Fibroblast of lung (primary cell): Measurements from ENCODE around the gene MLXIPL. TPM values are rescaled to one million over a fixed set of nuclear protein-coding genes. Genes with fewer than 3 reads are reported as not detected.

Source experiments
- DNase-seq, 2 donors: peaks; one replicate each; pipeline versions ENCODE4 v3.0.0 to v3.0.0-alpha.2; 2010; ENCODE audit warnings: low read depth in 2 of 2
- H2AFZ ChIP-seq: 2 replicates; pipeline ENCODE4 v1.5.1; 2012; ENCODE audit warnings: low read length, control low read depth, inconsistent platforms
- H3K27ac ChIP-seq: 2 replicates; pipeline ENCODE4 v1.5.1; 2011; ENCODE audit warnings: low read length, control low read depth; ENCODE audit not compliant: insufficient read depth
- H3K27me3 ChIP-seq: 2 replicates; pipeline ENCODE4 v1.5.1; 2011; ENCODE audit warnings: mild to moderate bottlenecking, low read length; ENCODE audit not compliant: control insufficient read depth, insufficient read depth
- H3K36me3 ChIP-seq: 2 replicates; pipeline ENCODE4 v1.5.1; 2011; ENCODE audit warnings: low read length; ENCODE audit not compliant: control insufficient read depth, insufficient read depth
- H3K4me1 ChIP-seq: 2 replicates; pipeline ENCODE4 v1.5.1; 2011; ENCODE audit warnings: low read length; ENCODE audit not compliant: control insufficient read depth, insufficient read depth; ENCODE audit errors: extremely low read depth
- H3K4me2 ChIP-seq: 2 replicates; pipeline ENCODE4 v1.5.1; 2011; ENCODE audit warnings: low read length, control low read depth; ENCODE audit not compliant: insufficient read depth; ENCODE audit errors: extremely low read depth
- H3K4me3 ChIP-seq, 4 experiments: fragments of 200-600 bp in 1 of 4; sonication (generic) in 1 of 4; replicated peaks in 1 of 4; 2 replicates each; pipeline ENCODE4 v1.5.1; 2011 to 2016; ENCODE audit warnings: low read length in 4 of 4, low read depth in 3 of 4, mild to moderate bottlenecking in 3 of 4, control low read depth in 2 of 4, inconsistent platforms in 1 of 4, mixed read lengths in 1 of 4; ENCODE audit not compliant: insufficient read depth in 1 of 4; ENCODE audit errors: control extremely low read depth in 1 of 4
- H3K79me2 ChIP-seq: 2 replicates; pipeline ENCODE4 v1.5.1; 2012; ENCODE audit warnings: mild to moderate bottlenecking, low read length, inconsistent platforms; ENCODE audit not compliant: control insufficient read depth, insufficient read depth
- H3K9ac ChIP-seq: 2 replicates; pipeline ENCODE4 v1.5.1; 2011; ENCODE audit warnings: mild to moderate bottlenecking, low read length, control low read depth; ENCODE audit not compliant: insufficient read depth
- H3K9me3 ChIP-seq: 2 replicates; pipeline ENCODE4 v1.5.1; 2012; ENCODE audit warnings: low read depth, low read length; ENCODE audit not compliant: control insufficient read depth, insufficient read depth
- H4K20me1 ChIP-seq: 2 replicates; pipeline ENCODE4 v1.5.1; 2011; ENCODE audit warnings: low read length; ENCODE audit not compliant: control insufficient read depth, insufficient read depth; ENCODE audit errors: extremely low read depth
- EZH2 ChIP-seq: IDR thresholded peaks from 2 replicates; pipeline ENCODE4 v1.5.1; 2012; ENCODE audit warnings: low read length, control low read depth, mild to moderate bottlenecking; ENCODE audit errors: missing control alignments
- polyA plus RNA-seq, 2 donors: library from polyadenylated mRNA; depleted of rRNA in 1 of 2; stranded (reverse) in 1 of 2; unstranded in 1 of 2; fragments of >200 nt; gene quantifications; 2 replicates each; pipeline ENCODE4 v1.2.1, GENCODE V29; 2011 to 2012; ENCODE audit warnings: missing spikeins in 1 of 2
- total RNA-seq: library from RNA; depleted of rRNA; stranded (reverse); fragments of >200 nt; gene quantifications from 2 replicates; pipeline ENCODE4 v1.2.1, GENCODE V29; 2014
- TF ChIP-seq, protein P1 (sequence below), 2 donors: IDR thresholded peaks in 1 of 2; conservative IDR thresholded peaks in 1 of 2; 1 replicate in 1 of 2; 2 replicates in 1 of 2; pipeline ENCODE4 v1.5.1; 2011 to 2012; ENCODE audit warnings: low read length in 2 of 2, control low read depth in 1 of 2, inconsistent platforms in 1 of 2, low read depth in 1 of 2, mild to moderate bottlenecking in 1 of 2

Gene MLXIPL
- total and polyA plus RNA-seq, 2 donors (not counting 1 experiment from before 2014, with no cell fraction given) = not detected

DNA sequence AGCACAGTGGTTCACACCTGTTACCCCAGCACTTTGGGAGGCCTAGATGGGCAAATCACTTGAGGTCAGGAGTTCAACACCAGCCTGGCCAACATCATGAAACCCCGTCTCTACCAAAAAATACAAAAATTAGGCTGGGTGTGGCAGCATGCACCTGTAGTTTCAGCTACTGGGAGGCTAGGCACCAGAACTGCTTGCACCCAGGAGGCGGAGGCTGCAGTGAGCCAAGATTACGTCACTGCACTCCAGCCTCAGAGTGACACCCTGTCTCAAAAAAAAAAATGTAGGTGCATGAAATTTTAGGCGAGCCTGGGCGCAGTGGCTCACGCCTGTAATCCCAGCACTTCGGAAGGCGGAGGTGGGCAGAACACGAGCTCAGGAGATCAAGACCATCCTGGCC is 76.5 kb downstream of the MLXIPL start:
- Histone ChIP-seq H3K27ac (no peak overlapping the region), H3K4me3 (no peak overlapping the region), H3K4me1 (no peaks in the 10 kb centered on the region), H3K9me3 (no peaks in the 10 kb centered on the region), H3K27me3 (no peaks in the 10 kb centered on the region), H3K4me2 (no peak overlapping the region), H3K36me3 (peaks cover 5% of the 10 kb centered on the region), H2AFZ (no peak overlapping the region), H3K79me2 (peaks cover 42% of the 10 kb centered on the region), H4K20me1 (no peaks in the 10 kb centered on the region), H3K9ac (no peak overlapping the region)
- no peak for DNase-seq
- no peak for TF ChIP-seq EZH2
- TF ChIP-seq, protein P1, sequence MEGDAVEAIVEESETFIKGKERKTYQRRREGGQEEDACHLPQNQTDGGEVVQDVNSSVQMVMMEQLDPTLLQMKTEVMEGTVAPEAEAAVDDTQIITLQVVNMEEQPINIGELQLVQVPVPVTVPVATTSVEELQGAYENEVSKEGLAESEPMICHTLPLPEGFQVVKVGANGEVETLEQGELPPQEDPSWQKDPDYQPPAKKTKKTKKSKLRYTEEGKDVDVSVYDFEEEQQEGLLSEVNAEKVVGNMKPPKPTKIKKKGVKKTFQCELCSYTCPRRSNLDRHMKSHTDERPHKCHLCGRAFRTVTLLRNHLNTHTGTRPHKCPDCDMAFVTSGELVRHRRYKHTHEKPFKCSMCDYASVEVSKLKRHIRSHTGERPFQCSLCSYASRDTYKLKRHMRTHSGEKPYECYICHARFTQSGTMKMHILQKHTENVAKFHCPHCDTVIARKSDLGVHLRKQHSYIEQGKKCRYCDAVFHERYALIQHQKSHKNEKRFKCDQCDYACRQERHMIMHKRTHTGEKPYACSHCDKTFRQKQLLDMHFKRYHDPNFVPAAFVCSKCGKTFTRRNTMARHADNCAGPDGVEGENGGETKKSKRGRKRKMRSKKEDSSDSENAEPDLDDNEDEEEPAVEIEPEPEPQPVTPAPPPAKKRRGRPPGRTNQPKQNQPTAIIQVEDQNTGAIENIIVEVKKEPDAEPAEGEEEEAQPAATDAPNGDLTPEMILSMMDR (conservative IDR thresholded peaks at IDR 0.05 in 1 of 2, IDR thresholded peaks at IDR 0.05 in 1 of 2; ENCODE audit: low read depth in 1 of 2, low read length in 2 of 2) = no peak

DNA sequence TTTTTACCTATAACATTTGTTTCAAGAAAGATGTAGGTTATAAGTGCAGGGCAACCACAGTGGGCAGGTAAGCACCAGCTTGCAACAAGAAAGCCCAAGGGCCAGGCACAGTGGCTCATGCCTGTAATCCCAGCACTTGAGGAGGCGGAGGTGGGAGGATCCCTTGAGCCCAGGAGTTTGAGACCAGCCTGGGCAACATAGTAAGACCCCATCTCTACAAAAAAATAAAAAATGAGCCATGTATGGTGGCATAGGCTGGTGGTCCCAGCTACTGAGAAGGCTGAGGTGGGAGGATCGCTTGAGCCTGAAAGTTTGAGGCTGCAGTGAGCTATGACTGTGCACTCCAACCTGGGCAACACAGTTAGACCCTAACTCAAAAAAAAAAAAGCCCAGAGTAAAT is 79.6 kb downstream of the MLXIPL start:
- peaks cover 14% of the 10 kb centered on the region for H3K36me3 ChIP-seq
- no peaks in the 10 kb centered on the region for H3K27me3 ChIP-seq
- DNase-seq = no peak
- H3K4me3 ChIP-seq = no peak overlapping the region
- TF ChIP-seq EZH2 = no peak
- TF ChIP-seq, protein P1 (conservative IDR thresholded peaks at IDR 0.05 in 1 of 2, IDR thresholded peaks at IDR 0.05 in 1 of 2; ENCODE audit: low read depth in 1 of 2, low read length in 2 of 2) = no peak
- no peaks in the 10 kb centered on the region for H4K20me1 ChIP-seq
- no peak overlapping the region for H3K9ac ChIP-seq
- H3K27ac ChIP-seq = no peak overlapping the region
- no peaks in the 10 kb centered on the region for H3K4me1 ChIP-seq
- H3K4me2 ChIP-seq = no peak overlapping the region
- H3K79me2 ChIP-seq = peaks cover 41% of the 10 kb centered on the region
- H3K9me3 ChIP-seq = no peaks in the 10 kb centered on the region
- no peak overlapping the region for H2AFZ ChIP-seq

Other genes starting within 250 kb of the MLXIPL start
- 0.50 and 1.0 TPM in 2 replicates for gene FZD9, start 190.7 kb downstream of the MLXIPL start, total RNA-seq
- 0.10 and 0.21 TPM in 2 replicates for gene FZD9, start 190.7 kb downstream of the MLXIPL start, polyA plus RNA-seq
- gene BAZ1B, start 102.2 kb downstream of the MLXIPL start, total RNA-seq = 60.1 and 68.9 TPM in 2 replicates
- 30.5 and 41.5 TPM in 2 replicates for gene BAZ1B, start 102.2 kb downstream of the MLXIPL start, polyA plus RNA-seq
- 20.0 and 26.9 TPM in 2 replicates for gene BCL7B, start 66.8 kb downstream of the MLXIPL start, total RNA-seq
- 53.9 and 63.2 TPM in 2 replicates for gene BCL7B, start 66.8 kb downstream of the MLXIPL start, polyA plus RNA-seq
- 58.6 and 83.2 TPM in 2 replicates for gene TBL2, start 45.9 kb downstream of the MLXIPL start, total RNA-seq
- gene TBL2, start 45.9 kb downstream of the MLXIPL start, polyA plus RNA-seq = 40.1 and 45.4 TPM in 2 replicates
- gene VPS37D, start 43.3 kb upstream of the MLXIPL start, total RNA-seq = 6.2 and 6.8 TPM in 2 replicates
- gene VPS37D, start 43.3 kb upstream of the MLXIPL start, polyA plus RNA-seq = 0.63 and 0.87 TPM in 2 replicates
- gene DNAJC30, start 58.9 kb upstream of the MLXIPL start, total RNA-seq = 1.8 and 3.8 TPM in 2 replicates
- 7.3 and 7.7 TPM in 2 replicates for gene DNAJC30, start 58.9 kb upstream of the MLXIPL start, polyA plus RNA-seq
- 30.8 and 31.9 TPM in 2 replicates for gene BUD23, start 59.1 kb upstream of the MLXIPL start, total RNA-seq
- 60.1 and 78.4 TPM in 2 replicates for gene BUD23, start 59.1 kb upstream of the MLXIPL start, polyA plus RNA-seq
- gene STX1A, start 95.1 kb upstream of the MLXIPL start, total RNA-seq = 4.6 and 8.1 TPM in 2 replicates
- gene STX1A, start 95.1 kb upstream of the MLXIPL start, polyA plus RNA-seq = 7.8 and 17.2 TPM in 2 replicates
- 7.1 and 8.0 TPM in 2 replicates for gene ABHD11, start 114.3 kb upstream of the MLXIPL start, total RNA-seq
- 6.5 and 16.3 TPM in 2 replicates for gene ABHD11, start 114.3 kb upstream of the MLXIPL start, polyA plus RNA-seq
- not detected in 2 replicates for gene CLDN3, start 145.7 kb upstream of the MLXIPL start, total RNA-seq
- 0.05 TPM in 1 of 2 replicates, not detected in the other for gene CLDN3, start 145.7 kb upstream of the MLXIPL start, polyA plus RNA-seq
- under 0.01 and 0.26 TPM in 2 replicates for gene CLDN4, start 206.5 kb upstream of the MLXIPL start, total RNA-seq
- gene CLDN4, start 206.5 kb upstream of the MLXIPL start, polyA plus RNA-seq = 0.51 and 0.73 TPM in 2 replicates
- 4.9 and 15.7 TPM in 2 replicates for gene METTL27, start 218.0 kb upstream of the MLXIPL start, total RNA-seq
- 0.96 and 2.1 TPM in 2 replicates for gene METTL27, start 218.0 kb upstream of the MLXIPL start, polyA plus RNA-seq
- not detected in 2 replicates for gene TMEM270, start 236.6 kb upstream of the MLXIPL start, total RNA-seq
- gene TMEM270, start 236.6 kb upstream of the MLXIPL start, polyA plus RNA-seq = not detected in 2 replicates